Stimulated activated naive CD8-positive, alpha-beta T cell treated with anti-CD3 and anti-CD28 coated beads, Interleukin-15, amount 100 ng/mL, for 72 hours (primary cell): ENCODE data around the gene ASB8.

ENCODE experiments used
- ATAC-seq: fragments of 150-1000 bp; cut with Tn5 transposase; 2 replicates; pipeline ENCODE4 v1.10.0; 2021; ENCODE audit warnings: mild to moderate bottlenecking, moderate library complexity
- DNase-seq, 2 donors: peaks; one replicate each; pipeline ENCODE4 v3.0.0; 2021 to 2022
- H3K27ac Mint-ChIP-seq, 2 donors: one replicate each; pipeline ENCODE4 v1.8.0; 2022; ENCODE audit warnings: mild to moderate bottlenecking in 2 of 2, mixed read lengths in 2 of 2, moderate library complexity in 2 of 2
- H3K27me3 Mint-ChIP-seq: one replicate; pipeline ENCODE4 v1.8.0; 2022; ENCODE audit warnings: mixed read lengths
- H3K4me1 Mint-ChIP-seq: one replicate; pipeline ENCODE4 v1.8.0; 2022; ENCODE audit warnings: mild to moderate bottlenecking, mixed read lengths
- H3K4me3 Mint-ChIP-seq, 2 donors: one replicate each; pipeline ENCODE4 v1.8.0; 2022; ENCODE audit warnings: mild to moderate bottlenecking in 2 of 2, mixed read lengths in 2 of 2, moderate library complexity in 1 of 2
- H3K9me3 Mint-ChIP-seq, 2 donors: one replicate each; pipeline ENCODE4 v1.8.0; 2022; ENCODE audit warnings: mixed read lengths in 2 of 2

ASB8 gene

GRCh38 chr12:48106681-48107613, 50.4 kb downstream of the ASB8 start:
- no peak for DNase-seq
- Mint-ChIP-seq H3K27me3 (no peaks in the 10 kb centered on the region), H3K4me1 (peaks cover 51% of the 10 kb centered on the region), H3K4me3 (peak overlapping the region; percentile 81 to 98), H3K27ac (peak overlapping the region; percentile 98), H3K9me3 (no peaks in the 10 kb centered on the region)
- no peak for ATAC-seq

GRCh38 chr12:48105867-48106680, 51.2 kb downstream of the ASB8 start, which contains the start of gene SENP1:
Gene SENP1 (minus strand): TSS chr12:48106079. CDS start chr12:48101472, 4,607 bp downstream.
- ATAC-seq = peak; percentile 91
- Mint-ChIP-seq H3K27ac (peak within 1 kb of the TSS; percentile 98), H3K4me1 (peaks cover 55% of the 10 kb centered on the region), H3K4me3 (peak within 1 kb of the TSS; percentile 81 to 98), H3K27me3 (no peaks in the 10 kb centered on the region), H3K9me3 (no peaks in the 10 kb centered on the region)
- peak; percentile 87 to 93 for DNase-seq

- H3K27me3 Mint-ChIP-seq = no peaks in the 10 kb centered on the region
- no peaks in the 10 kb centered on the region for H3K9me3 Mint-ChIP-seq
- peak; percentile 54 for ATAC-seq
- peak overlapping the region; percentile 98 for H3K27ac Mint-ChIP-seq
- peak; percentile 31 to 58 for DNase-seq
- peak overlapping the region; percentile 81 to 98 for H3K4me3 Mint-ChIP-seq
- H3K4me1 Mint-ChIP-seq = peaks cover 55% of the 10 kb centered on the region
Measured at GRCh38 chr12:48105321-48105866, 51.9 kb downstream of the ASB8 start.

GRCh38 chr12:48104531-48104930, 52.8 kb downstream of the ASB8 start:
- Mint-ChIP-seq H3K4me3 (peak overlapping the region; percentile 81 to 98), H3K27me3 (no peaks in the 10 kb centered on the region), H3K9me3 (no peaks in the 10 kb centered on the region), H3K27ac (peak overlapping the region in 1 of 2 donors; percentile 98), H3K4me1 (peaks cover 57% of the 10 kb centered on the region)
- ATAC-seq = no peak
- no peak for DNase-seq
